Panc1 (cell line): ENCODE results near the gene CCDC158.

Source experiments
- POLR2AphosphoS5 ChIP-seq: IDR thresholded peaks from 2 replicates; pipeline ENCODE4 v1.6.1; 2012; ENCODE audit warnings: mild to moderate bottlenecking, low read depth, low read length, moderate library complexity
- SIN3A ChIP-seq: IDR thresholded peaks from 2 replicates; pipeline ENCODE4 v1.6.1; 2012; ENCODE audit warnings: low read depth, mild to moderate bottlenecking, low read length, moderate library complexity, borderline replicate concordance; ENCODE audit not compliant: insufficient read depth
- TF ChIP-seq, protein P1 (sequence below): fragments of 450-650 bp; IDR thresholded peaks from 2 replicates; pipeline ENCODE4 v1.5.1; 2017; ENCODE audit warnings: mild to moderate bottlenecking
- TF ChIP-seq, protein P2 (sequence below), 2 experiments: IDR thresholded peaks; 2 replicates each; pipeline ENCODE4 v1.6.1; 2011 to 2012; ENCODE audit warnings: low read depth in 2 of 2, control low read depth in 1 of 2, low read length in 1 of 2, mild to moderate bottlenecking in 1 of 2, moderate library complexity in 1 of 2; ENCODE audit not compliant: insufficient read depth in 1 of 2

DNA sequence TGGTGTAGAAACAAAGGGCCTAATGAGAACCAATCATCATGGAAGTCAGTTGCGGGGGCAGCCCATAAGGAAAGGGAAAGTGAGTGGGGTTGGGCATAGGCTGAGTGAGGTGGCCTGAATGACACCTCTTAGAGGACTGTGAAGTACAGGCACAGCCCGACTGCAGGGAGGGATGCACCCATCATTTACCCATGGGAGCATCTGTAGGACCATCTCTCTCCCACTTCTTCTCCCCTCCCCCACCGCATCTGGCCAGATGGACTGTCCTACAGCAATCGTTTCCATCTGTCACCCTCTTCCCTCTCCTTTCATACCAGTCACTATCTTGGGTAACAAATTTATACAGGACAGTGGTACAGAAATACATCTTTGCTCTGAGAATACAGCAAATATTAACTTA is 110.3 kb downstream of the CCDC158 start:
- TF ChIP-seq, protein P1, sequence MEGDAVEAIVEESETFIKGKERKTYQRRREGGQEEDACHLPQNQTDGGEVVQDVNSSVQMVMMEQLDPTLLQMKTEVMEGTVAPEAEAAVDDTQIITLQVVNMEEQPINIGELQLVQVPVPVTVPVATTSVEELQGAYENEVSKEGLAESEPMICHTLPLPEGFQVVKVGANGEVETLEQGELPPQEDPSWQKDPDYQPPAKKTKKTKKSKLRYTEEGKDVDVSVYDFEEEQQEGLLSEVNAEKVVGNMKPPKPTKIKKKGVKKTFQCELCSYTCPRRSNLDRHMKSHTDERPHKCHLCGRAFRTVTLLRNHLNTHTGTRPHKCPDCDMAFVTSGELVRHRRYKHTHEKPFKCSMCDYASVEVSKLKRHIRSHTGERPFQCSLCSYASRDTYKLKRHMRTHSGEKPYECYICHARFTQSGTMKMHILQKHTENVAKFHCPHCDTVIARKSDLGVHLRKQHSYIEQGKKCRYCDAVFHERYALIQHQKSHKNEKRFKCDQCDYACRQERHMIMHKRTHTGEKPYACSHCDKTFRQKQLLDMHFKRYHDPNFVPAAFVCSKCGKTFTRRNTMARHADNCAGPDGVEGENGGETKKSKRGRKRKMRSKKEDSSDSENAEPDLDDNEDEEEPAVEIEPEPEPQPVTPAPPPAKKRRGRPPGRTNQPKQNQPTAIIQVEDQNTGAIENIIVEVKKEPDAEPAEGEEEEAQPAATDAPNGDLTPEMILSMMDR: no peak
- TF ChIP-seq POLR2AphosphoS5 (no peak), SIN3A (no peak)
- TF ChIP-seq, protein P2, sequence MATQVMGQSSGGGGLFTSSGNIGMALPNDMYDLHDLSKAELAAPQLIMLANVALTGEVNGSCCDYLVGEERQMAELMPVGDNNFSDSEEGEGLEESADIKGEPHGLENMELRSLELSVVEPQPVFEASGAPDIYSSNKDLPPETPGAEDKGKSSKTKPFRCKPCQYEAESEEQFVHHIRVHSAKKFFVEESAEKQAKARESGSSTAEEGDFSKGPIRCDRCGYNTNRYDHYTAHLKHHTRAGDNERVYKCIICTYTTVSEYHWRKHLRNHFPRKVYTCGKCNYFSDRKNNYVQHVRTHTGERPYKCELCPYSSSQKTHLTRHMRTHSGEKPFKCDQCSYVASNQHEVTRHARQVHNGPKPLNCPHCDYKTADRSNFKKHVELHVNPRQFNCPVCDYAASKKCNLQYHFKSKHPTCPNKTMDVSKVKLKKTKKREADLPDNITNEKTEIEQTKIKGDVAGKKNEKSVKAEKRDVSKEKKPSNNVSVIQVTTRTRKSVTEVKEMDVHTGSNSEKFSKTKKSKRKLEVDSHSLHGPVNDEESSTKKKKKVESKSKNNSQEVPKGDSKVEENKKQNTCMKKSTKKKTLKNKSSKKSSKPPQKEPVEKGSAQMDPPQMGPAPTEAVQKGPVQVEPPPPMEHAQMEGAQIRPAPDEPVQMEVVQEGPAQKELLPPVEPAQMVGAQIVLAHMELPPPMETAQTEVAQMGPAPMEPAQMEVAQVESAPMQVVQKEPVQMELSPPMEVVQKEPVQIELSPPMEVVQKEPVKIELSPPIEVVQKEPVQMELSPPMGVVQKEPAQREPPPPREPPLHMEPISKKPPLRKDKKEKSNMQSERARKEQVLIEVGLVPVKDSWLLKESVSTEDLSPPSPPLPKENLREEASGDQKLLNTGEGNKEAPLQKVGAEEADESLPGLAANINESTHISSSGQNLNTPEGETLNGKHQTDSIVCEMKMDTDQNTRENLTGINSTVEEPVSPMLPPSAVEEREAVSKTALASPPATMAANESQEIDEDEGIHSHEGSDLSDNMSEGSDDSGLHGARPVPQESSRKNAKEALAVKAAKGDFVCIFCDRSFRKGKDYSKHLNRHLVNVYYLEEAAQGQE (IDR thresholded peaks at IDR 0.05; ENCODE audit: insufficient read depth in 1 of 2, low read depth in 2 of 2, low read length in 1 of 2): no peak
